OCI-M2 (cell line): Measurements from ENCODE around the gene SOCS4.
A peak's percentile ranks its signal among the peaks of the same experiment; 100 is the strongest.
"Not testable (repeated sequence)": the region's sequence is repeated elsewhere in the genome, so short reads cannot be mapped to it uniquely, and the experiment has no call there.

Experiments used
- DNase-seq: peaks from one replicate; lab custom pipeline; 2025; ENCODE audit not compliant: unreplicated experiment; lab: John Stamatoyannopoulos, UW

The SOCS4 gene

GRCh38 chr14:55026793-55027561 is at the start of gene SOCS4, which contains the start of gene WDHD1:
TSS of gene SOCS4 (plus strand) at chr14:55027236. CDS start at chr14:55043042, 15,806 bp downstream.
TSS of gene WDHD1 (minus strand) at chr14:55027099. CDS start at chr14:55026787, 312 bp downstream.
- peak; percentile 95 for DNase-seq

- no peak for DNase-seq
Observed at GRCh38 chr14:54979039-54979438, 48.0 kb upstream of the SOCS4 start.

GRCh38 chr14:54981698-54982097 is 45.3 kb upstream of the SOCS4 start:
- DNase-seq, result no peak

GRCh38 chr14:54985156-54985555 is 41.9 kb upstream of the SOCS4 start:
- no peak for DNase-seq

- DNase-seq, result no peak
Observed at GRCh38 chr14:55000381-55000780, 26.7 kb upstream of the SOCS4 start.

- DNase-seq, result no peak
Observed at GRCh38 chr14:55005071-55005470, 22.0 kb upstream of the SOCS4 start.

- no peak for DNase-seq
Observed at GRCh38 chr14:55015006-55015405, 12.0 kb upstream of the SOCS4 start.

GRCh38 chr14:55019968-55020554 is 7.0 kb upstream of the SOCS4 start:
- DNase-seq, result no peak

- DNase-seq, result not testable (repeated sequence)
Observed at GRCh38 chr14:55024365-55024764, 2.7 kb upstream of the SOCS4 start.

- no peak for DNase-seq
Observed at GRCh38 chr14:55025948-55026347, 1.1 kb upstream of the SOCS4 start.

- DNase-seq, result no peak
Observed at GRCh38 chr14:55026441-55026792, 619 bp upstream of the SOCS4 start.

GRCh38 chr14:55028066-55028465 is 1.0 kb downstream of the SOCS4 start:
- DNase-seq, result no peak

GRCh38 chr14:55028476-55028875 is 1.4 kb downstream of the SOCS4 start:
- no peak for DNase-seq

GRCh38 chr14:55031190-55031589 is 4.2 kb downstream of the SOCS4 start:
- no peak for DNase-seq

- not testable (repeated sequence) for DNase-seq
Observed at GRCh38 chr14:55037995-55038394, 11.0 kb downstream of the SOCS4 start.

- no peak for DNase-seq
Observed at GRCh38 chr14:55038708-55039107, 11.7 kb downstream of the SOCS4 start.

- no peak for DNase-seq
Observed at GRCh38 chr14:55043528-55043927, 16.5 kb downstream of the SOCS4 start.

- DNase-seq, result no peak
Observed at GRCh38 chr14:55045087-55045486, 18.1 kb downstream of the SOCS4 start.

GRCh38 chr14:55047301-55048053 is 20.4 kb downstream of the SOCS4 start:
- DNase-seq, result no peak

- DNase-seq, result no peak
Observed at GRCh38 chr14:55048900-55049436, 21.9 kb downstream of the SOCS4 start.

- no peak for DNase-seq
Observed at GRCh38 chr14:55051165-55051422, 24.1 kb downstream of the SOCS4 start.
